WTC11 (cell line): ENCODE data around the gene LHFPL2. TPM values are rescaled to one million over a fixed set of nuclear protein-coding genes. Genes with fewer than 3 reads are reported as not detected.

Experiments used
- ATAC-seq: fragments of 200-7000 bp; cut with Tn5 transposase; 2 replicates; pipeline ENCODE4 v1.10.0; 2021; ENCODE audit warnings: mild to moderate bottlenecking, moderate library complexity
- CTCF ChIA-PET: fragments of 300-600 bp; sonication (Branson Sonifier 250); formaldehyde crosslinking; loops from one replicate; lab custom pipeline; 2021; ENCODE audit warnings: antibody characterized with exemption; lab: Charles Lee
- POLR2A ChIA-PET: fragments of 350-600 bp; sonication (Branson Sonifier 250); formaldehyde crosslinking; loops from one replicate; lab custom pipeline; 2021; ENCODE audit warnings: antibody characterized with exemption; lab: Charles Lee
- DNase-seq: peaks from one replicate; pipeline ENCODE4 v3.0.0; 2021; ENCODE audit warnings: low spot score
- H3K27ac Mint-ChIP-seq: 2 replicates; pipeline ENCODE4 v1.8.0; 2021; ENCODE audit warnings: mixed read lengths
- H3K27me3 Mint-ChIP-seq: 2 replicates; pipeline ENCODE4 v1.8.0; 2021; ENCODE audit warnings: low read depth, mild to moderate bottlenecking, moderate library complexity, mixed read lengths
- H3K36me3 Mint-ChIP-seq: 2 replicates; pipeline ENCODE4 v1.8.0; 2021; ENCODE audit warnings: mixed read lengths
- H3K4me1 Mint-ChIP-seq: 2 replicates; pipeline ENCODE4 v1.8.0; 2022; ENCODE audit warnings: mixed read lengths
- H3K4me3 Mint-ChIP-seq: 2 replicates; pipeline ENCODE4 v1.8.0; 2021; ENCODE audit warnings: mild to moderate bottlenecking, moderate library complexity, mixed read lengths
- H3K9me3 Mint-ChIP-seq: 2 replicates; pipeline ENCODE4 v1.8.0; 2021; ENCODE audit warnings: mixed read lengths
- AFF4 ChIP-seq: sonication (generic); formaldehyde crosslinking; IDR thresholded peaks from 2 replicates; pipeline ENCODE4 v1.8.1; 2023; ENCODE audit warnings: mild to moderate bottlenecking, missing genetic modification reagents, borderline replicate concordance
- CBFB ChIP-seq: sonication (generic); formaldehyde crosslinking; IDR thresholded peaks from 2 replicates; pipeline ENCODE4 v1.8.1; 2022; ENCODE audit warnings: mild to moderate bottlenecking, low read depth, missing genetic modification reagents
- CREB1 ChIP-seq: sonication (generic); formaldehyde crosslinking; IDR thresholded peaks from 2 replicates; pipeline ENCODE4 v1.8.0; 2023; ENCODE audit warnings: mild to moderate bottlenecking, missing genetic modification reagents
- ELF4 ChIP-seq: sonication (generic); formaldehyde crosslinking; IDR thresholded peaks from 2 replicates; pipeline ENCODE4 v1.8.1; 2022; ENCODE audit warnings: low read depth, mild to moderate bottlenecking, moderate library complexity, missing genetic modification reagents
- ESRRA ChIP-seq: sonication (generic); formaldehyde crosslinking; IDR thresholded peaks from 2 replicates; pipeline ENCODE4 v1.8.1; 2022; ENCODE audit warnings: mild to moderate bottlenecking, missing genetic modification reagents, borderline replicate concordance
- ETV6 ChIP-seq: sonication (generic); formaldehyde crosslinking; IDR thresholded peaks from 2 replicates; pipeline ENCODE4 v1.8.1; 2022; ENCODE audit warnings: mild to moderate bottlenecking, missing genetic modification reagents
- FOXP4 ChIP-seq: sonication (generic); formaldehyde crosslinking; IDR thresholded peaks from 2 replicates; pipeline ENCODE4 v1.8.0; 2022; ENCODE audit warnings: mild to moderate bottlenecking, missing genetic modification reagents
- GRHL2 ChIP-seq: fragments of 250-450 bp; sonication (Bioruptor Pico); IDR thresholded peaks from 2 replicates; pipeline ENCODE4 v1.8.0; 2022; ENCODE audit warnings: mild to moderate bottlenecking, moderate library complexity; ENCODE audit not compliant: insufficient replicate concordance, severe bottlenecking
- NFE2L1 ChIP-seq: sonication (generic); formaldehyde crosslinking; IDR thresholded peaks from 2 replicates; pipeline ENCODE4 v1.8.1; 2023; ENCODE audit warnings: missing genetic modification reagents
- OVOL2 ChIP-seq: fragments of 250-450 bp; sonication (Bioruptor Pico); IDR thresholded peaks from 2 replicates; pipeline ENCODE4 v1.9.0; 2021; ENCODE audit warnings: mild to moderate bottlenecking, borderline replicate concordance
- SMAD3 ChIP-seq: sonication (generic); formaldehyde crosslinking; IDR thresholded peaks from 2 replicates; pipeline ENCODE4 v1.8.0; 2022; ENCODE audit warnings: missing genetic modification reagents, mild to moderate bottlenecking, borderline replicate concordance
- USF1 ChIP-seq: sonication (generic); formaldehyde crosslinking; IDR thresholded peaks from 2 replicates; pipeline ENCODE4 v1.8.0; 2022; ENCODE audit warnings: mild to moderate bottlenecking, missing genetic modification reagents
- ZNF232 ChIP-seq: sonication (generic); formaldehyde crosslinking; IDR thresholded peaks from 2 replicates; pipeline ENCODE4 v1.8.0; 2022; ENCODE audit warnings: mild to moderate bottlenecking, missing genetic modification reagents
- ZNF423 ChIP-seq: fragments of 250-450 bp; sonication (Bioruptor Pico); IDR thresholded peaks from 2 replicates; pipeline ENCODE4 v2.1.2; 2022; ENCODE audit warnings: mild to moderate bottlenecking, moderate library complexity
- ZNF425 ChIP-seq: fragments of 250-450 bp; sonication (Bioruptor Pico); conservative IDR thresholded peaks from 2 replicates; pipeline ENCODE4 v1.9.0; 2021; ENCODE audit warnings: mild to moderate bottlenecking
- ZNF512 ChIP-seq: sonication (generic); formaldehyde crosslinking; IDR thresholded peaks from 2 replicates; pipeline ENCODE4 v1.8.1; 2022; ENCODE audit warnings: missing genetic modification reagents, borderline replicate concordance
- ZNF671 ChIP-seq: fragments of 250-450 bp; sonication (Bioruptor Pico); IDR thresholded peaks from 2 replicates; pipeline ENCODE4 v1.8.0; 2021; ENCODE audit warnings: mild to moderate bottlenecking
- ZSCAN18 ChIP-seq: fragments of 250-450 bp; sonication (Bioruptor Pico); IDR thresholded peaks from 2 replicates; pipeline ENCODE4 v2.1.2; 2022; ENCODE audit warnings: mild to moderate bottlenecking, moderate library complexity
- total RNA-seq: library from RNA; stranded (reverse); gene quantifications from 3 replicates; pipeline ENCODE4 v1.2.3, GENCODE V29; 2021

LHFPL2 gene
- total RNA-seq, 1 experiment from 2014 or later: 40.6 TPM

- Mint-ChIP-seq H3K4me1 (peaks cover 65% of the 10 kb centered on the region), H3K27me3 (no peaks in the 10 kb centered on the region), H3K36me3 (no peaks in the 10 kb centered on the region), H3K27ac (peak overlapping the region; percentile 92), H3K9me3 (no peaks in the 10 kb centered on the region), H3K4me3 (peak overlapping the region; percentile 24)
- ATAC-seq (peak; percentile 11), DNase-seq (no peak)
- POLR2A ChIA-PET: no interaction called here
- no peak for TF ChIP-seq ESRRA (CRISPR knock-in tag)
- no peak for TF ChIP-seq AFF4
- TF ChIP-seq ETV6 (CRISPR knock-in tag): 0 out of 2 replicates have a peak, but pooled peaks have one; percentile 27
- no peak for TF ChIP-seq ZNF671 (CRISPR knock-in tag)
- peak; percentile 88 for TF ChIP-seq ZNF423
- CTCF ChIA-PET: interaction anchor here (0.6 to 3.7 kb wide), 2 partner anchors 10 to 114 kb away, joined by 3 to 21 read pairs; no protein-coding TSS in a partner anchor
These were observed 105.3 kb downstream of the LHFPL2 start for GRCh38 chr5:78543292-78543691.

- H3K36me3 Mint-ChIP-seq: no peaks in the 10 kb centered on the region
- ATAC-seq (no peak; the same call in 1 of the 2 replicates), DNase-seq (no peak)
- H3K4me3 Mint-ChIP-seq: no peak overlapping the region; the same call in 1 of the 2 replicates
- POLR2A ChIA-PET: no interaction called here
- H3K4me1 Mint-ChIP-seq: peaks cover 63% of the 10 kb centered on the region
- CTCF ChIA-PET: interaction anchor here (0.9 to 3.7 kb wide), 9 partner anchors 9 to 591 kb away, joined by 3 to 21 read pairs (median 3); no protein-coding TSS in a partner anchor
- peak overlapping the region; percentile 88 for H3K27ac Mint-ChIP-seq
- H3K27me3 Mint-ChIP-seq: no peaks in the 10 kb centered on the region
- no peaks in the 10 kb centered on the region for H3K9me3 Mint-ChIP-seq
- no peak for TF ChIP-seq ZNF425 (CRISPR knock-in tag)
- no peak for TF ChIP-seq OVOL2
- TF ChIP-seq ELF4 (CRISPR knock-in tag): no peak
- no peak for TF ChIP-seq ZNF232 (CRISPR knock-in tag)
- no peak for TF ChIP-seq ZSCAN18 (CRISPR knock-in tag)
- TF ChIP-seq FOXP4 (CRISPR knock-in tag): no peak
- no peak for TF ChIP-seq SMAD3 (CRISPR knock-in tag)
- no peak for TF ChIP-seq USF1
- TF ChIP-seq NFE2L1 (CRISPR knock-in tag): no peak
- TF ChIP-seq AFF4: no peak
- TF ChIP-seq CBFB: no peak
- no peak for TF ChIP-seq CREB1 (CRISPR knock-in tag)
- TF ChIP-seq ZNF512 (CRISPR knock-in tag): no peak
- no peak for TF ChIP-seq GRHL2 (CRISPR knock-in tag)
These were observed 106.2 kb downstream of the LHFPL2 start for GRCh38 chr5:78542321-78542840.
